Smooth muscle cell of the brain vasculature (primary cell): ENCODE data around the gene KRTAP10-11.
"Not testable (repeated sequence)": the region's sequence is repeated elsewhere in the genome, so short reads cannot be mapped to it uniquely, and the experiment has no call there.

Experiments used
- DNase-seq: peaks from one replicate; pipeline ENCODE4 v3.0.0-alpha.2; 2012; ENCODE audit warnings: low read depth, low spot score

The KRTAP10-11 gene, protein sequence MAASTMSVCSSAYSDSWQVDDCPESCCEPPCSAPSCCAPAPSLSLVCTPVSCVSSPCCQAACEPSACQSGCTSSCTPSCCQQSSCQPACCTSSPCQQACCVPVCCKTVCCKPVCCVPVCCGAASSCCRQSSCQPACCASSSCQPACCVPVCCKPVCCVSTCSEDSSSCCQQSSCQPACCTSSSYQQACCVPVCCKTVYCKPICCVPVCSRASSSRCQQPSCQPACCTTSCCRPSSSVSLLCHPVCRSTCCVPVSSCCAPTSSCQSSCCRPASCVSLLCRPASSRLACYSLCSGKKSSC

DNA sequence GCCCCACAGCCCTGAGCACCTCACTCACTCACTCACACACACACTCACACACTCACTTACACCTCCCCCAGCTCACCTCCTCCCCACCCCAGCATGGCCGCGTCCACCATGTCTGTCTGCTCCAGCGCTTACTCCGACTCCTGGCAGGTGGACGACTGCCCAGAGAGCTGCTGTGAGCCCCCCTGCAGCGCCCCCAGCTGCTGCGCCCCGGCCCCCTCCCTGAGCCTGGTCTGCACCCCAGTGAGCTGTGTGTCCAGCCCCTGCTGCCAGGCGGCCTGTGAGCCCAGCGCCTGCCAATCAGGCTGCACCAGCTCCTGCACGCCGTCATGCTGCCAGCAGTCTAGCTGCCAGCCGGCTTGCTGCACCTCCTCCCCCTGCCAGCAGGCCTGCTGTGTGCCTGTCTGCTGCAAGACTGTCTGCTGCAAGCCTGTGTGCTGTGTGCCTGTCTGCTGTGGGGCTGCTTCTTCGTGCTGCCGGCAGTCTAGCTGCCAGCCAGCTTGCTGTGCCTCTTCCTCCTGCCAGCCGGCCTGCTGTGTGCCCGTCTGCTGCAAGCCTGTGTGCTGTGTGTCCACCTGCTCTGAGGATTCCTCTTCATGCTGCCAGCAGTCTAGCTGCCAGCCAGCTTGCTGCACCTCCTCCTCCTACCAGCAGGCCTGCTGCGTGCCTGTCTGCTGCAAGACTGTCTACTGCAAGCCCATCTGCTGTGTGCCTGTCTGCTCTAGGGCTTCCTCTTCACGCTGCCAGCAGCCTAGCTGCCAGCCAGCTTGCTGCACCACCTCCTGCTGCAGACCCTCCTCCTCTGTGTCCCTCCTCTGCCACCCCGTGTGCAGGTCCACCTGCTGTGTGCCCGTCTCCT lies at the start of gene KRTAP10-11:
KRTAP10-11 (plus strand) TSS at position 49 of the 856 bp plus-strand sequence; CDS start at position 94, 45 bp downstream.
- DNase-seq = not testable (repeated sequence)

GRCh38 chr21:44598061-44598460 lies 48.2 kb upstream of the KRTAP10-11 start:
- DNase-seq = no peak

GRCh38 chr21:44599264-44600029 lies 46.8 kb upstream of the KRTAP10-11 start:
- no peak for DNase-seq

DNA sequence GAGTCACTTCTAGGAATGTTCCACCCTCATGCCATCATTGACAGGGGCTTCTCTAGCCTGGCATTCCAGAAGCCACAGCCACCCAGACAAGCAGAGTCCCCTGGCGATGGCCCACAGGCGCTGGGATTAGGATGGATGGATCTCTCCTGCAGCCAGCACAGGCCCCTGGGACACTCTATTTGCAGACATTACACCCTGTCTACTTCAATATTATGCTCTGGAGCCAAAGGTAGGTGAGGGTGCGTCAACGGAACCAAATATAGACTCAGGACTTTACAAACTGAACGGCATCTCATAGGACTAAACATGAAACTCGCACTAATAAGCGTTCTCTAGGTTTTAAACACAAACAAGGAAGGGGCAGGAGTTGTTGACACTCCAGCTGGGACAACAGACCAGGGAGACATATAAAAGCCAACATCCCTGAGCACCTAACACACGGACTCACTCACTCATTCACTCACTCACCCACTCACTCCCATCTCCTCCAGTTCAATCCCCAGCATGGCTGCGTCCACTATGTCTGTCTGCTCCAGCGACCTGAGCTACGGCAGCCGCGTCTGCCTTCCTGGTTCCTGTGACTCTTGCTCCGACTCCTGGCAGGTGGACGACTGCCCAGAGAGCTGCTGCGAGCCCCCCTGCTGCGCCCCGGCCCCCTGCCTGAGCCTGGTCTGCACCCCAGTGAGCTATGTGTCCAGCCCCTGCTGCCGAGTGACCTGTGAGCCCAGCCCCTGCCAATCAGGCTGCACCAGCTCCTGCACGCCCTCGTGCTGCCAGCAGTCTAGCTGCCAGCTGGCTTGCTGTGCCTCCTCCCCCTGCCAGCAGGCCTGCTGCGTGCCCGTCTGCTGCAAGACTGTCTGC lies 45.9 kb upstream of the KRTAP10-11 start, which contains the start of gene KRTAP10-7:
KRTAP10-7 (plus strand) TSS at position 480 of the 861 bp plus-strand sequence; CDS start at position 505, 25 bp downstream.
- DNase-seq = not testable (repeated sequence)

DNA sequence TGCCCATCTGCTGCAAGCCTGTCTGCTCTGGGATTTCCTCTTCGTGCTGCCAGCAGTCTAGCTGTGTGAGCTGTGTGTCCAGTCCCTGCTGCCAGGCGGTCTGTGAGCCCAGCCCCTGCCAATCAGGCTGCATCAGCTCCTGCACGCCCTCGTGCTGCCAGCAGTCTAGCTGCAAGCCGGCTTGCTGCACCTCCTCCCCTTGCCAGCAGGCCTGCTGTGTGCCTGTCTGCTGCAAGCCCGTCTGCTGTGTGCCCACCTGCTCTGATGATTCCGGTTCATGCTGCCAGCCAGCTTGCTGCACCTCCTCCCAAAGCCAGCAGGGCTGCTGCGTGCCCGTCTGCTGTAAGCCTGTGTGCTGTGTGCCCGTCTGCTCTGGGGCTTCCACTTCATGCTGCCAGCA lies 45.1 kb upstream of the KRTAP10-11 start:
- not testable (repeated sequence) for DNase-seq

- DNase-seq = no peak
Measured at GRCh38 chr21:44601596-44602462, 44.4 kb upstream of the KRTAP10-11 start.

DNA sequence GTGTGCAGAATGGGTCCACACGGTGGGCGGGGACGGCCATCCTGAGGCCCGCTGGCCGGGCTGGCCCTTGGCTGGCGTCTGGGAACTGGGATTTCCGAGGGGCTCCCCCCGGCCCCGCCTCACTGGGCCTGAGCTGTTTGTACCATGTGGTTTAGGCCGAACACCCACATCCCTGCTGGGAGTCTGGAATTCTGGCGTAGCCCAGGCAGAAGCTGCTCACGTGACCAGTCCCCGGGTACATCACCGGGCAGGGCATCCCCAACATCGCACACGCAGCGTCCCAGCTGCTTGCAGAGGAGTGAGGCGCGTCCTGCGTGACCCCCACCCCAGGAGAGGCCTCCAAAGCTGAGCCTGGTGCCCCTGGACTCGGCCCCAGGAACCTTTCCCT lies 43.8 kb upstream of the KRTAP10-11 start:
- DNase-seq = no peak

- DNase-seq = no peak
Measured at GRCh38 chr21:44603109-44603875, 42.9 kb upstream of the KRTAP10-11 start.

DNA sequence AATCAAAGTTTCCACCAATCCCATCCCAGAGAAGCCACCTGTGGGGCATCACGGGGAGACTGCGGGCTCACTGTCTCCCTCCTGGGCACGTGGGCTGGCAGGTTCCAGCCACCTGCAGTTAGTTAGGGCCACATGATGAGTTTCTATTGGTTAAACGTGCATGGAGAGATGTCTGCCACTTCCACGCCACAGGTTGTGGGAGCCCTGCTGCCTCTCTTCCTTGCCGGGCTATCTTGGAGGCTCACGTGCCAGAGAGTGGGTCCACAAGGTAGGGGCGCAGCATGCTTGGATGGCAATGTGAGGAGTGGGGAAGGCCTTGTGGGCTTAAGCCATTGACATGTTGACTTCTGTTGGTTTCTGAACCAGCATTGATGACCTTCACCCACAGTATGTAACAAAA lies 42.3 kb upstream of the KRTAP10-11 start:
- no peak for DNase-seq

DNA sequence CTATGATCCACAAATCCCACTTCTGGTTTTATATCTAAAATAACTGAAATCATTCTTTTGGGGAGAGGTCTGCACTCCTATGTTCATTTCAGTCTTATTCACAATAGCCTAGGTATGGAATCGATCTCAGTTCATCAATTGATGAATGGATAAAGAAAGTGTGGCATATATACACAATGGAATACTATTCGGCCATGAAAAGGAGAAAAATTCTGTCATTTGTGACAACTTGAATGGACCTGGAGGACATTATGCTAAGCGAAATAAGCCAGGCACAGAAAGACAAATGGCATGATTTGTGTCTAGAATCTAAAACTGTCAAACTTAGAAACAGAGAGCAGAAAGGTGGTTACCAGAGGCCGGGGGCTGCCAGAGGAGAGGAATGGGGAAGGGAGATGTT lies 39.7 kb upstream of the KRTAP10-11 start:
- DNase-seq = no peak

DNA sequence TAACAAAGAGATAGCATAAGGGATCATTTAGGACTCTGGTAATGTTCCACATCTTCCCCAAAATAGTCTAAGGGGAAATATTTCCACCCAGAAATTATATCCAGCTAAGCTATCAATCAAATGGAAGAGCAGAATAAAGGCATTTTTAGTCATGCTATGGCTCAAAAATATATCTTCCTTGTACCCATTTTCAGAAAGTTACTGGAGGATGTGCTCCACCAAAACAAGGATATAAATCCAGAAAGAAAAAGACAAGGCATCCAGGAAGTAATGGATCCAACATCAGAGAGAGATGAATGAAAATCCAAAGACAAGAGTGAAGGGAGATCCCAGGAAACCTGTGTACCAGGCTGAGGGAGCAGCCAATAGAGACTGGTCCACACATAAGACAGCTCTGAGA lies 37.0 kb upstream of the KRTAP10-11 start:
- no peak for DNase-seq

GRCh38 chr21:44610157-44610843 lies 35.9 kb upstream of the KRTAP10-11 start:
- DNase-seq = not testable (repeated sequence)

DNA sequence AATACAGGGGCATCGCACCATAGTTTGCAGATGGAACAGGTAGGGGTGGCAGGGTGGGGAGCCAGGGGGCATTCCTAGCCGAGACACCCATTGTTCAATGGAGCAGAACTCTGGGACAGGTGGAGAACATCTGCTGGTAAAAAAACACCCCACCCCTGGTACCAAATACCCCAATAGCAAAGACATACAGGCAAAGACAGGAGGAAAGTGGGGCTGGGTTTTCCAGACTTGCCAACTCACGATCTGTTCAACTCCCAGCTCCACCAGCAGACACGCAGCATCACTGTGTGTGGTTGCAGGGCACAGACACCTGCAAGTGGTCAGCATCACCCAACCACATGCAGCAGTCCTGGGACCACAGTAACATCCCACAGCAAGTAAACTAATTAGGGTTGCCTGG lies 34.7 kb upstream of the KRTAP10-11 start:
- DNase-seq = no peak

DNA sequence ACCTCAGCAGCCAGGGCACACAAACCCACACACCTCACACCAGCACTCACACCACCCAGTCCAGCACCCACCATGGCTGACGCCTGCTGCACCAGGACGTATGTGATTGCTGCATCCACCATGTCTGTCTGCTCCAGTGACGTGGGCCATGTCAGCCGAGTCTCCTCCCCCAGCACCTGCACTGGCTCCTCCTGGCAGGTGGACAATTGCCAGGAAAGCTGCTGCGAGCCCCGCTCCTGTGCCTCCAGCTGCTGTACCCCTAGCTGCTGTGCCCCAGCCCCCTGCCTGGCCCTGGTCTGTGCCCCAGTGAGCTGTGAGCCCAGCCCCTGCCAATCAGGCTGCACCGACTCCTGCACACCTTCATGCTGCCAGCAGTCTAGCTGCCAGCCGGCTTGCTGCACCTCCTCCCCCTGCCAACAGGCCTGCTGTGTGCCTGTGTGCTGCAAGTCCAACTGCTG lies 34.2 kb upstream of the KRTAP10-11 start, which contains the start of gene KRTAP10-8:
KRTAP10-8 (plus strand) TSS at position 51 of the 458 bp plus-strand sequence; CDS start at position 73, 22 bp downstream.
- no peak for DNase-seq

- DNase-seq = no peak
Measured at GRCh38 chr21:44612669-44613229, 33.5 kb upstream of the KRTAP10-11 start.

DNA sequence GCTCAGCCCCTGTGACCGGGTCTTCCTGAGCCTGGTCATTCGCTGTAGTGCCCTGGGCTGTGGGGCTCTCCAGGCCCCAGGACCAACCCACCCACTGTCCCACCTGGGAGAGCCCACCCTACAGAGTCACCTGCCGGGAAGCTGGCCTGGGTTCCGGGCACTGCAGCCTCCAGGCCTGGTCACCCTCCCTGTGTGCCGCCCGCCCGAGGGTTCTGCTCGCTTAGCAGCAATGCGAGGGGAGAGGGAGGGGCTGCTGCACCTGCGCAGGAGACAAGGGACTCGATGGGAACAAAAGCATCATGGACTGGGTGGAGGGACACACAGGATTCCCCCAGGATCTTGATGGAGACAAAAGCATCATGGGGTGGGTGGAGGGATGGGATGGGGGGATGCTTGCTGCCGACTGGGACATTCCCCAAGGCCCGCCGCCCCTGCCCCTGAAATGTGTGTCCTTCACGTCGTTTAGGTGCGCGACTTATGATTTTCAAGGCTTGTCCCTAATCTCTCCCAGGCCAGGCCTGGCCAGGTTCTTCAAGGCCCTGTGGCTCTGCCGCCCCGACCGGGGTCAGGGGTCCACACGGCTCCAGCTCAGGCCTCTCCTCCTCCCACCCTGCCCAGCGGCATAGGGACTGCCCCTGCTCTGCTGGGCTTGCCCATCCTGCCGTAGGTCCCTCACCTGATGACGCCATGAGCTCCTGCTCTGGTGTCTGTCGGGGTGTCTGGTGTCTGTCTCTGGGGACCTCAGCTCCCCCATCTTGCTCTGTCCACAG lies 32.6 kb upstream of the KRTAP10-11 start:
- DNase-seq = no peak

GRCh38 chr21:44614161-44614631 lies 32.0 kb upstream of the KRTAP10-11 start:
- no peak for DNase-seq
